ENCODE results near the gene SPTY2D1.

- TF ChIP-seq POLR2A (IDR thresholded peaks at IDR 0.05) (no peak), CTCF (IDR thresholded peaks at IDR 0.05) (no peak)
These were observed 70.9 kb downstream of the SPTY2D1 start for GRCh38 chr11:18563090-18563730.

All from adrenal gland (tissue), 5 donors.